A549 (cell line): ENCODE results near the gene TCF4. TPM values are rescaled to one million over a fixed set of nuclear protein-coding genes. Genes with fewer than 3 reads are reported as not detected.

ENCODE experiments used
- ATAC-seq, 2 experiments: fragments of 200-7000 bp in 1 of 2; fragments of >200 bp in 1 of 2; cut with Nextera tagmentation in 1 of 2; cut with Tn5 transposase in 1 of 2; 3 replicates each; pipeline versions ENCODE4 v1.8.0 to v1.9.1; 2018 to 2020; ENCODE audit warnings: mild to moderate bottlenecking in 1 of 2, moderate library complexity in 1 of 2
- CTCF ChIA-PET: fragments of 300-600 bp; sonication (Branson Sonifier 250); formaldehyde crosslinking; extraction: SDS; loops from one replicate; lab custom pipeline; 2021; ENCODE audit warnings: antibody characterized with exemption, inconsistent platforms; lab: Yijun Ruan, JAX
- POLR2A ChIA-PET: fragments of 350-600 bp; formaldehyde crosslinking; extraction: SDS; loops from one replicate; lab custom pipeline; 2021; ENCODE audit warnings: antibody characterized with exemption, inconsistent platforms; lab: Yijun Ruan, JAX
- DNase-seq, 2 experiments: peaks; one replicate each; pipeline versions ENCODE4 v3.0.0 to v3.0.0-alpha.2; 2011 to 2016; ENCODE audit warnings: low read depth in 1 of 2, low spot score in 1 of 2
- FAIRE-seq: peaks from 2 replicates; lab custom pipeline; 2011; peaks lifted over from hg19 to GRCh38; lab: Jason Lieb, UNC
- H3K27ac ChIP-seq, 2 experiments: fragments of >200 bp; sonication (Bioruptor Twin); formaldehyde crosslinking; 3 replicates each; pipeline ENCODE4 v1.5.1; 2016 to 2017
- H3K4me1 ChIP-seq: fragments of >200 bp; sonication (Bioruptor Twin); formaldehyde crosslinking; 3 replicates; pipeline ENCODE4 v1.6.1; 2016
- H3K4me2 ChIP-seq: fragments of >200 bp; sonication (Bioruptor Twin); formaldehyde crosslinking; 3 replicates; pipeline ENCODE4 v1.6.1; 2016
- H3K4me3 ChIP-seq: fragments of >200 bp; sonication (Bioruptor Twin); formaldehyde crosslinking; 3 replicates; pipeline ENCODE4 v1.5.1; 2016
- H3K9me3 ChIP-seq: fragments of >200 bp; sonication (Bioruptor Twin); formaldehyde crosslinking; 3 replicates; pipeline ENCODE4 v1.6.1; 2016
- CEBPB ChIP-seq, 2 experiments: fragments of >200 bp in 1 of 2; sonication (Bioruptor Twin) in 1 of 2; formaldehyde crosslinking in 1 of 2; IDR thresholded peaks; 2 replicates each; pipeline ENCODE4 v1.6.1; 2012 to 2016
- CHD4 ChIP-seq: fragments of 200-600 bp; sonication (generic); IDR thresholded peaks from 2 replicates; pipeline ENCODE4 v1.6.1; 2016; ENCODE audit warnings: antibody characterized with exemption, mild to moderate bottlenecking, borderline replicate concordance
- EHF ChIP-seq: fragments of 250-450 bp; sonication (Bioruptor Pico); IDR thresholded peaks from 2 replicates; pipeline ENCODE4 v1.5.0; 2020; ENCODE audit warnings: mild to moderate bottlenecking
- EHMT2 ChIP-seq: fragments of 200-600 bp; sonication (generic); IDR thresholded peaks from 2 replicates; pipeline ENCODE4 v1.6.1; 2016; ENCODE audit warnings: antibody characterized with exemption, low read depth, mild to moderate bottlenecking, moderate library complexity
- FOSB ChIP-seq: fragments of 250-450 bp; sonication (Bioruptor Pico); IDR thresholded peaks from 2 replicates; pipeline ENCODE4 v1.5.0; 2020; ENCODE audit warnings: mild to moderate bottlenecking, moderate library complexity
- FOSL2 ChIP-seq, 2 experiments: fragments of 450-650 bp in 1 of 2; fragments of >200 bp in 1 of 2; sonication (Bioruptor Twin) in 1 of 2; formaldehyde crosslinking; IDR thresholded peaks; 2 replicates each; pipeline versions ENCODE4 v1.5.0 to v1.6.1; 2016 to 2020; ENCODE audit warnings: mild to moderate bottlenecking in 1 of 2, moderate library complexity in 1 of 2
- GATA3 ChIP-seq: IDR thresholded peaks from 2 replicates; pipeline ENCODE4 v1.6.1; 2012; ENCODE audit warnings: borderline replicate concordance
- HOXA7 ChIP-seq: fragments of 250-450 bp; sonication (Bioruptor Pico); IDR thresholded peaks from 2 replicates; pipeline ENCODE4 v1.5.0; 2020; ENCODE audit warnings: mild to moderate bottlenecking, moderate library complexity
- HOXB5 ChIP-seq: fragments of 250-450 bp; sonication (Bioruptor Pico); IDR thresholded peaks from 2 replicates; pipeline ENCODE4 v1.5.0; 2020; ENCODE audit warnings: mild to moderate bottlenecking, moderate library complexity
- JUN ChIP-seq, 2 experiments: fragments of >200 bp; sonication (Bioruptor Twin); formaldehyde crosslinking; IDR thresholded peaks; 2 replicates in 1 of 2; 3 replicates in 1 of 2; pipeline ENCODE4 v1.6.1; 2016 to 2017
- MAZ ChIP-seq: fragments of 150-350 bp; IDR thresholded peaks from 2 replicates; pipeline ENCODE4 v1.6.1; 2014; ENCODE audit warnings: antibody characterized with exemption, low read depth, low read length, borderline replicate concordance
- MYC ChIP-seq: IDR thresholded peaks from 2 replicates; pipeline ENCODE4 v1.6.1; 2012; ENCODE audit warnings: mild to moderate bottlenecking, inconsistent platforms, low read length, improper control_type of control experiment, borderline replicate concordance
- NFE2L2 ChIP-seq: fragments of 150-350 bp; conservative IDR thresholded peaks from 2 replicates; pipeline ENCODE4 v1.6.1; 2014; ENCODE audit warnings: low read length
- SMC3 ChIP-seq: fragments of >200 bp; sonication (Bioruptor Twin); formaldehyde crosslinking; IDR thresholded peaks from 3 replicates; pipeline ENCODE4 v1.6.1; 2018; ENCODE audit warnings: inconsistent platforms
- TFCP2L1 ChIP-seq: fragments of 250-450 bp; sonication (Bioruptor Pico); IDR thresholded peaks from 2 replicates; pipeline ENCODE4 v1.5.0; 2021; ENCODE audit warnings: mild to moderate bottlenecking
- ZC3H11A ChIP-seq: fragments of 450-650 bp; IDR thresholded peaks from 2 replicates; pipeline ENCODE4 v1.6.1; 2014; ENCODE audit warnings: antibody characterized with exemption, mild to moderate bottlenecking
- ZNF302 ChIP-seq: fragments of 250-450 bp; sonication (Bioruptor Pico); IDR thresholded peaks from 2 replicates; pipeline ENCODE4 v1.9.0; 2021; ENCODE audit warnings: inconsistent platforms, mild to moderate bottlenecking, moderate library complexity
- WGBS: methylation state at CpG from one replicate; pipeline ENCODE4 v1.1.6; 2017; ENCODE audit errors: missing lambda C conversion rate; 5-methylcytosine and 5-hydroxymethylcytosine counted together
- polyA plus RNA-seq, 4 experiments: library from polyadenylated mRNA; depleted of rRNA in 3 of 4; stranded (reverse); fragments of >200 nt; fragmentation: RNase III in 1 of 4; extraction: RNeasy Plus Mini Kit Qiagen cat#74134 plus additional on column Dnase treatment in 1 of 4; gene quantifications; 2 replicates in 3 of 4; 3 replicates in 1 of 4; pipeline ENCODE4 v1.2.3, GENCODE V29; 2011 to 2017
- TF ChIP-seq, protein P1 (sequence below): fragments of >200 bp; sonication (Bioruptor Twin); formaldehyde crosslinking; IDR thresholded peaks from 3 replicates; pipeline ENCODE4 v1.6.1; 2016
- TF ChIP-seq, protein P2 (sequence below): fragments of 250-450 bp; sonication (Bioruptor Pico); IDR thresholded peaks from 2 replicates; pipeline ENCODE4 v1.5.0; 2021; ENCODE audit warnings: mild to moderate bottlenecking, moderate library complexity, borderline replicate concordance
- TF ChIP-seq, protein P3 (sequence below): IDR thresholded peaks from 2 replicates; pipeline ENCODE4 v1.6.1; 2012
- TF ChIP-seq, protein P4 (sequence below): fragments of 200-600 bp; sonication (generic); IDR thresholded peaks from 2 replicates; pipeline ENCODE4 v1.6.1; 2016; ENCODE audit warnings: antibody characterized with exemption, mild to moderate bottlenecking, moderate library complexity
- TF ChIP-seq, protein P5 (sequence below): fragments of >200 bp; sonication (Bioruptor Twin); formaldehyde crosslinking; IDR thresholded peaks from 3 replicates; pipeline ENCODE4 v1.5.1; 2016

TCF4 gene
- polyA plus RNA-seq, 2 of the 4 experiments (the other 2 are of a cell fraction): 3.0 to 4.0 TPM

DNA sequence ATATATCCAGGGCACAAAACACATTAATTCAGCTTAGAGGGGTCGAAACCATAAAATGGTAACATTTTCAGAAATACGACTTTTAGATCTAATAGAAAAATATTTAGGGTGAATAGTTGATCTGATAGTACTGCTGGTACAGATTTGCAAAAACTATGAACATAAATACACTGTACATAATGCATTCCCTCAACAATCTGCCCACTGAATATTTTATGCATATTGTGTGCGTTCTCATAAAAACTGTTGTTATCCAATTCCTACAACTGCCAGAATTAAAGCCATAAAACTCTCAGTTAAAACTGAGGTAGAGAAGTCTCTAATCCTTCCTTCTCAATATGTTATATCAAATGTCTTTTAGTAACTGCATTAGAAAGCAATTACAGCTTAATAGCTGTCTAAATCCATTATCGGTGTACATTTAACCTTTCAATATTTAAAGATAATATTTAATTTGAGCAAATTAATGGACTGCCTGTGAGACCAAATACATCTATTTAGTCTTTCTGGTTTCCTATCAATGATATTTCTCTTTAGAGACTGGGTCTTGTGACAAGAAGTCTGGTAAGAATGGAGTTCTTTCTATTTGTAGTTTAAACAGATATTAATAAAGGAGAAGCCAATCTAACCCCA lies 32.5 kb downstream of the TCF4 start:
- DNase-seq: no peak
- no peak overlapping the region for H3K27ac ChIP-seq
- ChIA-PET CTCF (interaction anchor here (0.7 kb wide), 1 partner anchor 108 kb away, joined by 3 read pairs; no protein-coding TSS in a partner anchor), POLR2A (no interaction called here)
- no peak overlapping the region for H3K4me3 ChIP-seq
- WGBS: 79% methylated on average over 4 of the region's 4 CpGs
- TF ChIP-seq JUN (IDR thresholded peaks at IDR 0.05) (no peak), CEBPB (IDR thresholded peaks at IDR 0.05) (no peak), NFE2L2 (no peak), TFCP2L1 (CRISPR knock-in tag) (no peak), FOSL2 (IDR thresholded peaks at IDR 0.05) (no peak), FOSL2 (CRISPR knock-in tag; IDR thresholded peaks at IDR 0.05) (no peak), GATA3 (no peak), MAZ (no peak), ZNF302 (CRISPR knock-in tag) (no peak), ZC3H11A (no peak), EHMT2 (no peak), HOXA7 (CRISPR knock-in tag) (no peak)
- TF ChIP-seq, protein P1, sequence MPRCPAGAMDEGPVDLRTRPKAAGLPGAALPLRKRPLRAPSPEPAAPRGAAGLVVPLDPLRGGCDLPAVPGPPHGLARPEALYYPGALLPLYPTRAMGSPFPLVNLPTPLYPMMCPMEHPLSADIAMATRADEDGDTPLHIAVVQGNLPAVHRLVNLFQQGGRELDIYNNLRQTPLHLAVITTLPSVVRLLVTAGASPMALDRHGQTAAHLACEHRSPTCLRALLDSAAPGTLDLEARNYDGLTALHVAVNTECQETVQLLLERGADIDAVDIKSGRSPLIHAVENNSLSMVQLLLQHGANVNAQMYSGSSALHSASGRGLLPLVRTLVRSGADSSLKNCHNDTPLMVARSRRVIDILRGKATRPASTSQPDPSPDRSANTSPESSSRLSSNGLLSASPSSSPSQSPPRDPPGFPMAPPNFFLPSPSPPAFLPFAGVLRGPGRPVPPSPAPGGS: no peak
- TF ChIP-seq, protein P2, sequence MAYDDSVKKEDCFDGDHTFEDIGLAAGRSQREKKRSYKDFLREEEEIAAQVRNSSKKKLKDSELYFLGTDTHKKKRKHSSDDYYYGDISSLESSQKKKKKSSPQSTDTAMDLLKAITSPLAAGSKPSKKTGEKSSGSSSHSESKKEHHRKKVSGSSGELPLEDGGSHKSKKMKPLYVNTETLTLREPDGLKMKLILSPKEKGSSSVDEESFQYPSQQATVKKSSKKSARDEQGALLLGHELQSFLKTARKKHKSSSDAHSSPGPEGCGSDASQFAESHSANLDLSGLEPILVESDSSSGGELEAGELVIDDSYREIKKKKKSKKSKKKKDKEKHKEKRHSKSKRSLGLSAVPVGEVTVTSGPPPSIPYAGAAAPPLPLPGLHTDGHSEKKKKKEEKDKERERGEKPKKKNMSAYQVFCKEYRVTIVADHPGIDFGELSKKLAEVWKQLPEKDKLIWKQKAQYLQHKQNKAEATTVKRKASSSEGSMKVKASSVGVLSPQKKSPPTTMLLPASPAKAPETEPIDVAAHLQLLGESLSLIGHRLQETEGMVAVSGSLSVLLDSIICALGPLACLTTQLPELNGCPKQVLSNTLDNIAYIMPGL (CRISPR knock-in tag): no peak
- TF ChIP-seq, protein P3, sequence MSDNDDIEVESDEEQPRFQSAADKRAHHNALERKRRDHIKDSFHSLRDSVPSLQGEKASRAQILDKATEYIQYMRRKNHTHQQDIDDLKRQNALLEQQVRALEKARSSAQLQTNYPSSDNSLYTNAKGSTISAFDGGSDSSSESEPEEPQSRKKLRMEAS: no peak
- TF ChIP-seq, protein P4, sequence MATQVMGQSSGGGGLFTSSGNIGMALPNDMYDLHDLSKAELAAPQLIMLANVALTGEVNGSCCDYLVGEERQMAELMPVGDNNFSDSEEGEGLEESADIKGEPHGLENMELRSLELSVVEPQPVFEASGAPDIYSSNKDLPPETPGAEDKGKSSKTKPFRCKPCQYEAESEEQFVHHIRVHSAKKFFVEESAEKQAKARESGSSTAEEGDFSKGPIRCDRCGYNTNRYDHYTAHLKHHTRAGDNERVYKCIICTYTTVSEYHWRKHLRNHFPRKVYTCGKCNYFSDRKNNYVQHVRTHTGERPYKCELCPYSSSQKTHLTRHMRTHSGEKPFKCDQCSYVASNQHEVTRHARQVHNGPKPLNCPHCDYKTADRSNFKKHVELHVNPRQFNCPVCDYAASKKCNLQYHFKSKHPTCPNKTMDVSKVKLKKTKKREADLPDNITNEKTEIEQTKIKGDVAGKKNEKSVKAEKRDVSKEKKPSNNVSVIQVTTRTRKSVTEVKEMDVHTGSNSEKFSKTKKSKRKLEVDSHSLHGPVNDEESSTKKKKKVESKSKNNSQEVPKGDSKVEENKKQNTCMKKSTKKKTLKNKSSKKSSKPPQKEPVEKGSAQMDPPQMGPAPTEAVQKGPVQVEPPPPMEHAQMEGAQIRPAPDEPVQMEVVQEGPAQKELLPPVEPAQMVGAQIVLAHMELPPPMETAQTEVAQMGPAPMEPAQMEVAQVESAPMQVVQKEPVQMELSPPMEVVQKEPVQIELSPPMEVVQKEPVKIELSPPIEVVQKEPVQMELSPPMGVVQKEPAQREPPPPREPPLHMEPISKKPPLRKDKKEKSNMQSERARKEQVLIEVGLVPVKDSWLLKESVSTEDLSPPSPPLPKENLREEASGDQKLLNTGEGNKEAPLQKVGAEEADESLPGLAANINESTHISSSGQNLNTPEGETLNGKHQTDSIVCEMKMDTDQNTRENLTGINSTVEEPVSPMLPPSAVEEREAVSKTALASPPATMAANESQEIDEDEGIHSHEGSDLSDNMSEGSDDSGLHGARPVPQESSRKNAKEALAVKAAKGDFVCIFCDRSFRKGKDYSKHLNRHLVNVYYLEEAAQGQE: no peak
- no peaks in the 10 kb centered on the region for H3K4me1 ChIP-seq
- no peak for FAIRE-seq
- no peak overlapping the region for H3K4me2 ChIP-seq
- no peak for ATAC-seq
- H3K9me3 ChIP-seq: no peaks in the 10 kb centered on the region

DNA sequence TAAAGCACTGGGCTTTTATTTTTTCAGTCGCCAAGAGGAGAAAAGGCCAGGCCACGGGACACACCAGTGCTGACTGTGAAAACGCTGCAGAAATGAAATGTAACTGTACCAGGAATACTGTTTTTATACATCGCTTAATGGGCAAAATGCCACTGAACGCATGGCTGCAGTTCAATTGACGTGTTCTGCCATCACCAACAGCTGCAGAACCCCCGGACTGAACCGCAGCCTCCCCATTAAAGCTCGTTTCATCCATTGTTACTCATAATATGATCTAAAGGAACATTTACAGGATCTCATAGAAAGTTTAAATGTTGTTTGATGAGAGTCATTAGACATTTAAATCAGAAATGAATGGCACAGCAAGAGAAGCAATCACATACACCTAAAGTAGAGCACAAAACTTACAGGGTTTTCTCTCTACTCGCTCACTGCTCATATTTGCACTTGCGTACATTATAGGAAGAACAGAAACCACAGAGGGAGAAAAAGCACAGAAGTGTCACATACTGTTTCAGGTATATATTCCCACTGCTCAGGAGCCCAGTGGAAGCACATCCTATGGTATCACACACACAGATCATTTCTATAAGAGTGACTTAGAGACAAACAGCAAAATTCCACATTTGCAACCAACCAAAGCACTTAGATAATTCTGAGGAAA lies 35.3 kb downstream of the TCF4 start:
- Histone ChIP-seq H3K4me3 (no peak overlapping the region), H3K9me3 (no peaks in the 10 kb centered on the region), H3K4me1 (no peaks in the 10 kb centered on the region), H3K27ac (no peak overlapping the region), H3K4me2 (no peak overlapping the region)
- POLR2A ChIA-PET: no interaction called here
- CTCF ChIA-PET: no interaction called here
- no peak for FAIRE-seq
- ATAC-seq: no peak
- 75% methylated on average over 11 of the region's 11 CpGs for WGBS
- DNase-seq: no peak
- no peak for TF ChIP-seq SMC3
- TF ChIP-seq CHD4: no peak
- TF ChIP-seq EHF: no peak
- TF ChIP-seq HOXB5 (CRISPR knock-in tag): no peak
- no peak for TF ChIP-seq FOSB (CRISPR knock-in tag)
- TF ChIP-seq, protein P5, sequence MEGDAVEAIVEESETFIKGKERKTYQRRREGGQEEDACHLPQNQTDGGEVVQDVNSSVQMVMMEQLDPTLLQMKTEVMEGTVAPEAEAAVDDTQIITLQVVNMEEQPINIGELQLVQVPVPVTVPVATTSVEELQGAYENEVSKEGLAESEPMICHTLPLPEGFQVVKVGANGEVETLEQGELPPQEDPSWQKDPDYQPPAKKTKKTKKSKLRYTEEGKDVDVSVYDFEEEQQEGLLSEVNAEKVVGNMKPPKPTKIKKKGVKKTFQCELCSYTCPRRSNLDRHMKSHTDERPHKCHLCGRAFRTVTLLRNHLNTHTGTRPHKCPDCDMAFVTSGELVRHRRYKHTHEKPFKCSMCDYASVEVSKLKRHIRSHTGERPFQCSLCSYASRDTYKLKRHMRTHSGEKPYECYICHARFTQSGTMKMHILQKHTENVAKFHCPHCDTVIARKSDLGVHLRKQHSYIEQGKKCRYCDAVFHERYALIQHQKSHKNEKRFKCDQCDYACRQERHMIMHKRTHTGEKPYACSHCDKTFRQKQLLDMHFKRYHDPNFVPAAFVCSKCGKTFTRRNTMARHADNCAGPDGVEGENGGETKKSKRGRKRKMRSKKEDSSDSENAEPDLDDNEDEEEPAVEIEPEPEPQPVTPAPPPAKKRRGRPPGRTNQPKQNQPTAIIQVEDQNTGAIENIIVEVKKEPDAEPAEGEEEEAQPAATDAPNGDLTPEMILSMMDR: no peak
- TF ChIP-seq MYC: no peak
